ENCODE measurements around the gene F10. TPM values are rescaled to one million over a fixed set of nuclear protein-coding genes. Genes with fewer than 3 reads are reported as not detected.
"Not testable (repeated sequence)": the region's sequence is repeated elsewhere in the genome, so short reads cannot be mapped to it uniquely, and the experiment has no call there.

F10 gene
- total RNA-seq, 1 experiment from 2014 or later: not detected

- DNase-seq (ENCODE audit: low read depth); in situ Hi-C loops (cut with HindIII; ENCODE audit: low pct_unique_long_range_greater_than_20kb, low sequenced_read_pairs): not testable (repeated sequence)
Observed at GRCh38 chr13:113112475-113112874, 10.1 kb upstream of the F10 start.

- in situ Hi-C loops (cut with HindIII; ENCODE audit: low pct_unique_long_range_greater_than_20kb, low sequenced_read_pairs): no loop called here
- no peak for DNase-seq (ENCODE audit: low read depth)
Observed at GRCh38 chr13:113112893-113113845, 9.4 kb upstream of the F10 start.

GRCh38 chr13:113113846-113114271 lies 8.7 kb upstream of the F10 start:
- DNase-seq (ENCODE audit: low read depth): no peak
- in situ Hi-C loops (cut with HindIII; ENCODE audit: low pct_unique_long_range_greater_than_20kb, low sequenced_read_pairs): no loop called here

- no peak for DNase-seq (ENCODE audit: low read depth)
- in situ Hi-C loops (cut with HindIII; ENCODE audit: low pct_unique_long_range_greater_than_20kb, low sequenced_read_pairs): no loop called here
Observed at GRCh38 chr13:113114511-113115362, 7.9 kb upstream of the F10 start.

- DNase-seq (ENCODE audit: low read depth): no peak
- in situ Hi-C loops (cut with HindIII; ENCODE audit: low pct_unique_long_range_greater_than_20kb, low sequenced_read_pairs): no loop called here
Observed at GRCh38 chr13:113115363-113116205, 7.0 kb upstream of the F10 start.

GRCh38 chr13:113116206-113116800 lies 6.3 kb upstream of the F10 start:
- in situ Hi-C loops (cut with HindIII; ENCODE audit: low pct_unique_long_range_greater_than_20kb, low sequenced_read_pairs): no loop called here
- DNase-seq (ENCODE audit: low read depth): no peak

- DNase-seq (ENCODE audit: low read depth): no peak
- in situ Hi-C loops (cut with HindIII; ENCODE audit: low pct_unique_long_range_greater_than_20kb, low sequenced_read_pairs): no loop called here
Observed at GRCh38 chr13:113116871-113117271, 5.7 kb upstream of the F10 start.

- in situ Hi-C loops (cut with HindIII; ENCODE audit: low pct_unique_long_range_greater_than_20kb, low sequenced_read_pairs): no loop called here
Observed at GRCh38 chr13:113117335-113117872, 5.2 kb upstream of the F10 start.

GRCh38 chr13:113117911-113118260 lies 4.7 kb upstream of the F10 start:
- in situ Hi-C loops (cut with HindIII; ENCODE audit: low pct_unique_long_range_greater_than_20kb, low sequenced_read_pairs): no loop called here
- DNase-seq (ENCODE audit: low read depth): no peak

More at GRCh38 chr13:113117335-113117872, 5.2 kb upstream of the F10 start:
- no peak for DNase-seq (ENCODE audit: low read depth)

- DNase-seq (ENCODE audit: low read depth): no peak
- in situ Hi-C loops (cut with HindIII; ENCODE audit: low pct_unique_long_range_greater_than_20kb, low sequenced_read_pairs): no loop called here
Observed at GRCh38 chr13:113118261-113119021, 4.2 kb upstream of the F10 start.

- in situ Hi-C loops (cut with HindIII; ENCODE audit: low pct_unique_long_range_greater_than_20kb, low sequenced_read_pairs): no loop called here
- DNase-seq (ENCODE audit: low read depth): no peak
Observed at GRCh38 chr13:113119166-113119821, 3.3 kb upstream of the F10 start.

- in situ Hi-C loops (cut with HindIII; ENCODE audit: low pct_unique_long_range_greater_than_20kb, low sequenced_read_pairs): no loop called here
- no peak for DNase-seq (ENCODE audit: low read depth)
Observed at GRCh38 chr13:113119822-113120189, 2.8 kb upstream of the F10 start.

- no peak for DNase-seq (ENCODE audit: low read depth)
- in situ Hi-C loops (cut with HindIII; ENCODE audit: low pct_unique_long_range_greater_than_20kb, low sequenced_read_pairs): no loop called here
Observed at GRCh38 chr13:113120300-113121182, 2.1 kb upstream of the F10 start.

- in situ Hi-C loops (cut with HindIII; ENCODE audit: low pct_unique_long_range_greater_than_20kb, low sequenced_read_pairs): no loop called here
- DNase-seq (ENCODE audit: low read depth): no peak
Observed at GRCh38 chr13:113121183-113121927, 1.2 kb upstream of the F10 start.

GRCh38 chr13:113121928-113122471 lies 599 bp upstream of the F10 start:
- in situ Hi-C loops (cut with HindIII; ENCODE audit: low pct_unique_long_range_greater_than_20kb, low sequenced_read_pairs): no loop called here
- DNase-seq (ENCODE audit: low read depth): no peak
